Liver (tissue), 9 donors: ENCODE results near the gene EAF1. TPM values are rescaled to one million over a fixed set of nuclear protein-coding genes. Genes with fewer than 3 reads are reported as not detected.
"Not testable (repeated sequence)": the region's sequence is repeated elsewhere in the genome, so short reads cannot be mapped to it uniquely, and the experiment has no call there.

Experiments used
- DNase-seq: peaks from one replicate; pipeline ENCODE4 v3.0.0-alpha.2; 2017; ENCODE audit warnings: low spot score
- H3K27ac ChIP-seq, 2 donors: one replicate each; pipeline ENCODE4 v1.7.0; 2013; ENCODE audit warnings: inconsistent platforms in 2 of 2, low read length in 2 of 2, control low read depth in 1 of 2, low read depth in 1 of 2, mild to moderate bottlenecking in 1 of 2
- H3K27me3 ChIP-seq, 4 donors: one replicate each; pipeline versions ENCODE4 v1.6.1 to v1.7.0; 2013; ENCODE audit warnings: low read length in 3 of 4, inconsistent platforms in 1 of 4, mild to moderate bottlenecking in 1 of 4, moderate library complexity in 1 of 4; ENCODE audit not compliant: control insufficient read depth in 4 of 4, insufficient read depth in 4 of 4
- H3K36me3 ChIP-seq, 4 donors: one replicate each; pipeline versions ENCODE4 v1.6.1 to v1.7.0; 2013; ENCODE audit warnings: low read length in 3 of 4, mild to moderate bottlenecking in 3 of 4, low read depth in 1 of 4, moderate library complexity in 1 of 4; ENCODE audit not compliant: control insufficient read depth in 4 of 4, insufficient read depth in 3 of 4
- H3K4me1 ChIP-seq, 4 donors: one replicate each; pipeline versions ENCODE4 v1.6.1 to v1.7.0; 2013; ENCODE audit warnings: low read length in 3 of 4, mild to moderate bottlenecking in 3 of 4, moderate library complexity in 1 of 4; ENCODE audit not compliant: control insufficient read depth in 4 of 4, insufficient read depth in 4 of 4
- H3K4me3 ChIP-seq, 3 donors: one replicate each; pipeline versions ENCODE4 v1.6.1 to v1.7.0; 2013; ENCODE audit warnings: low read length in 3 of 3, control low read depth in 1 of 3, low read depth in 1 of 3, mild to moderate bottlenecking in 1 of 3
- H3K9ac ChIP-seq, 2 donors: one replicate each; pipeline ENCODE4 v1.7.0; 2013; ENCODE audit warnings: low read length in 2 of 2, mild to moderate bottlenecking in 2 of 2, moderate library complexity in 2 of 2, control low read depth in 1 of 2, low read depth in 1 of 2
- H3K9me3 ChIP-seq, 4 donors: one replicate each; pipeline versions ENCODE4 v1.6.1 to v1.7.0; 2013; ENCODE audit warnings: low read length in 3 of 4; ENCODE audit not compliant: control insufficient read depth in 4 of 4
- EGR1 ChIP-seq, 2 donors: IDR thresholded peaks; 2 replicates each; pipeline ENCODE4 v1.6.1; 2016 to 2018; ENCODE audit warnings: antibody characterized with exemption in 2 of 2, low read depth in 2 of 2
- FOXA1 ChIP-seq: IDR thresholded peaks from 2 replicates; pipeline ENCODE4 v1.6.1; 2016; ENCODE audit warnings: antibody characterized with exemption
- FOXA2 ChIP-seq: IDR thresholded peaks from 2 replicates; pipeline ENCODE4 v1.6.1; 2016; ENCODE audit warnings: antibody characterized with exemption
- GABPA ChIP-seq, 2 donors: IDR thresholded peaks in 1 of 2; conservative IDR thresholded peaks in 1 of 2; 2 replicates each; pipeline ENCODE4 v1.6.1; 2016; ENCODE audit warnings: antibody characterized with exemption in 2 of 2, mild to moderate bottlenecking in 1 of 2, moderate library complexity in 1 of 2
- HNF4A ChIP-seq, 2 donors: conservative IDR thresholded peaks; 2 replicates each; pipeline ENCODE4 v1.6.1; 2016; ENCODE audit warnings: antibody characterized with exemption in 2 of 2, mild to moderate bottlenecking in 2 of 2
- HNF4G ChIP-seq: IDR thresholded peaks from 2 replicates; pipeline ENCODE4 v1.6.1; 2016; ENCODE audit warnings: antibody characterized with exemption
- JUND ChIP-seq, 2 donors: IDR thresholded peaks; 2 replicates each; pipeline ENCODE4 v1.6.1; 2016; ENCODE audit warnings: antibody characterized with exemption in 2 of 2
- RAD21 ChIP-seq, 2 donors: IDR thresholded peaks; 2 replicates each; pipeline ENCODE4 v1.6.1; 2016; ENCODE audit warnings: antibody characterized with exemption in 2 of 2, mild to moderate bottlenecking in 2 of 2
- RXRA ChIP-seq, 2 donors: IDR thresholded peaks; 2 replicates each; pipeline ENCODE4 v1.6.1; 2017 to 2018; ENCODE audit warnings: antibody characterized with exemption in 2 of 2, mild to moderate bottlenecking in 1 of 2
- SP1 ChIP-seq: IDR thresholded peaks from 2 replicates; pipeline ENCODE4 v1.6.1; 2018; ENCODE audit warnings: antibody characterized with exemption, mild to moderate bottlenecking
- TAF1 ChIP-seq: conservative IDR thresholded peaks from 2 replicates; pipeline ENCODE4 v1.6.1; 2016; ENCODE audit warnings: antibody characterized with exemption, mild to moderate bottlenecking
- YY1 ChIP-seq: IDR thresholded peaks from 2 replicates; pipeline ENCODE4 v1.6.1; 2016; ENCODE audit warnings: antibody characterized with exemption, mild to moderate bottlenecking
- WGBS: extraction: QIAGEN DNeasy Blood & Tissue Kit; methylation state at CpG from one replicate; pipeline ENCODE4 v1.1.7; 2013; 5-methylcytosine and 5-hydroxymethylcytosine counted together
- polyA plus RNA-seq, 2 donors: library from polyadenylated mRNA; stranded (reverse) in 1 of 2; unstranded in 1 of 2; fragments of 200-250 nt in 1 of 2; fragments of >200 nt in 1 of 2; fragmentation: Nextera tagmentation in 1 of 2; extraction: Ambion mirVana in 1 of 2; gene quantifications; one replicate each; pipeline versions ENCODE4 v1.2.1 to v1.2.3, GENCODE V29; 2013 to 2015
- total RNA-seq, 2 donors: library from RNA; depleted of rRNA; stranded (reverse); fragments of >200 nt; gene quantifications; one replicate each; pipeline ENCODE4 v1.2.3, GENCODE V29; 2014
- TF ChIP-seq, protein P1 (sequence below): IDR thresholded peaks from 2 replicates; pipeline ENCODE4 v1.6.1; 2016; ENCODE audit warnings: antibody characterized with exemption
- TF ChIP-seq, protein P2 (sequence below): IDR thresholded peaks from 2 replicates; pipeline ENCODE4 v1.6.1; 2016; ENCODE audit warnings: antibody characterized with exemption, mild to moderate bottlenecking
- TF ChIP-seq, protein P3 (sequence below): fragments of 150-350 bp; IDR thresholded peaks from 2 replicates; pipeline ENCODE4 v1.5.1; 2017; ENCODE audit warnings: improper control_type of control experiment, low read depth, low read length; ENCODE audit not compliant: missing input control
- donor health status: healthy.
- donor health status: healthy.
- donor health status: healthy.
- donor health status: healthy.
- donor health status: healthy.

Gene EAF1
- total and polyA plus RNA-seq, 4 donors, result 4.6 to 15.0 (median 11.4) TPM

DNA sequence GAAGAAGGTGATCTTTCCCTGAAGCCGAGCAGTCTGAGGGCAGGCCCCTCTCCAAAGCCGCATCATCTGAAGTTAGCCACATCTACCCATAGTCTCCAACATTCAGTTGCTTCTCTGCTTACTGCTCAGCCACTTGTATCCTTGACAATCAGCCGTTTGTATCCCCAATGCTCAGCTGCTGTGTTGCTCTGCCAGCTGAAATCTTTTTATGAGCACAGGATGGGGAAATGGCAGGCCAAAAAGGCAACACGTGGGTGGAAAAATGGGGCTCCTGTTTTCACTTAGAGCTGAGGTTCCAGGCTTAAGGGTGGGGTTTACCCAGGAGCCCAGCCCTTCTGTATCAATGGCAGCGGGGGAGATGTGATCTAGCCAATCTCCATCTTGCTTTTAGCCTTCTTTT is 36.4 kb upstream of the EAF1 start:
- H3K9me3 ChIP-seq, result no peaks in the 10 kb centered on the region
- no peaks in the 10 kb centered on the region for H3K27me3 ChIP-seq
- no peaks in the 10 kb centered on the region for H3K36me3 ChIP-seq
- H3K4me1 ChIP-seq, result peaks cover 0 to 15% (median 10%) of the 10 kb centered on the region in 4 donors
- TF ChIP-seq RXRA (IDR thresholded peaks at IDR 0.05) (no peak), JUND (IDR thresholded peaks at IDR 0.05) (no peak), HNF4A (conservative IDR thresholded peaks at IDR 0.05) (no peak), FOXA1 (no peak), YY1 (no peak), HNF4G (no peak), RAD21 (IDR thresholded peaks at IDR 0.05) (no peak), EGR1 (IDR thresholded peaks at IDR 0.05; ENCODE audit: low read depth in 2 of 2) (no peak), SP1 (no peak), FOXA2 (no peak), GABPA (IDR thresholded peaks at IDR 0.05 in 1 of 2, conservative IDR thresholded peaks at IDR 0.05 in 1 of 2) (no peak), TAF1 (no peak)
- TF ChIP-seq, protein P1, sequence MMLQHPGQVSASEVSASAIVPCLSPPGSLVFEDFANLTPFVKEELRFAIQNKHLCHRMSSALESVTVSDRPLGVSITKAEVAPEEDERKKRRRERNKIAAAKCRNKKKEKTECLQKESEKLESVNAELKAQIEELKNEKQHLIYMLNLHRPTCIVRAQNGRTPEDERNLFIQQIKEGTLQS, result no peak
- TF ChIP-seq, protein P2, sequence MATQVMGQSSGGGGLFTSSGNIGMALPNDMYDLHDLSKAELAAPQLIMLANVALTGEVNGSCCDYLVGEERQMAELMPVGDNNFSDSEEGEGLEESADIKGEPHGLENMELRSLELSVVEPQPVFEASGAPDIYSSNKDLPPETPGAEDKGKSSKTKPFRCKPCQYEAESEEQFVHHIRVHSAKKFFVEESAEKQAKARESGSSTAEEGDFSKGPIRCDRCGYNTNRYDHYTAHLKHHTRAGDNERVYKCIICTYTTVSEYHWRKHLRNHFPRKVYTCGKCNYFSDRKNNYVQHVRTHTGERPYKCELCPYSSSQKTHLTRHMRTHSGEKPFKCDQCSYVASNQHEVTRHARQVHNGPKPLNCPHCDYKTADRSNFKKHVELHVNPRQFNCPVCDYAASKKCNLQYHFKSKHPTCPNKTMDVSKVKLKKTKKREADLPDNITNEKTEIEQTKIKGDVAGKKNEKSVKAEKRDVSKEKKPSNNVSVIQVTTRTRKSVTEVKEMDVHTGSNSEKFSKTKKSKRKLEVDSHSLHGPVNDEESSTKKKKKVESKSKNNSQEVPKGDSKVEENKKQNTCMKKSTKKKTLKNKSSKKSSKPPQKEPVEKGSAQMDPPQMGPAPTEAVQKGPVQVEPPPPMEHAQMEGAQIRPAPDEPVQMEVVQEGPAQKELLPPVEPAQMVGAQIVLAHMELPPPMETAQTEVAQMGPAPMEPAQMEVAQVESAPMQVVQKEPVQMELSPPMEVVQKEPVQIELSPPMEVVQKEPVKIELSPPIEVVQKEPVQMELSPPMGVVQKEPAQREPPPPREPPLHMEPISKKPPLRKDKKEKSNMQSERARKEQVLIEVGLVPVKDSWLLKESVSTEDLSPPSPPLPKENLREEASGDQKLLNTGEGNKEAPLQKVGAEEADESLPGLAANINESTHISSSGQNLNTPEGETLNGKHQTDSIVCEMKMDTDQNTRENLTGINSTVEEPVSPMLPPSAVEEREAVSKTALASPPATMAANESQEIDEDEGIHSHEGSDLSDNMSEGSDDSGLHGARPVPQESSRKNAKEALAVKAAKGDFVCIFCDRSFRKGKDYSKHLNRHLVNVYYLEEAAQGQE, result no peak
- TF ChIP-seq, protein P3, sequence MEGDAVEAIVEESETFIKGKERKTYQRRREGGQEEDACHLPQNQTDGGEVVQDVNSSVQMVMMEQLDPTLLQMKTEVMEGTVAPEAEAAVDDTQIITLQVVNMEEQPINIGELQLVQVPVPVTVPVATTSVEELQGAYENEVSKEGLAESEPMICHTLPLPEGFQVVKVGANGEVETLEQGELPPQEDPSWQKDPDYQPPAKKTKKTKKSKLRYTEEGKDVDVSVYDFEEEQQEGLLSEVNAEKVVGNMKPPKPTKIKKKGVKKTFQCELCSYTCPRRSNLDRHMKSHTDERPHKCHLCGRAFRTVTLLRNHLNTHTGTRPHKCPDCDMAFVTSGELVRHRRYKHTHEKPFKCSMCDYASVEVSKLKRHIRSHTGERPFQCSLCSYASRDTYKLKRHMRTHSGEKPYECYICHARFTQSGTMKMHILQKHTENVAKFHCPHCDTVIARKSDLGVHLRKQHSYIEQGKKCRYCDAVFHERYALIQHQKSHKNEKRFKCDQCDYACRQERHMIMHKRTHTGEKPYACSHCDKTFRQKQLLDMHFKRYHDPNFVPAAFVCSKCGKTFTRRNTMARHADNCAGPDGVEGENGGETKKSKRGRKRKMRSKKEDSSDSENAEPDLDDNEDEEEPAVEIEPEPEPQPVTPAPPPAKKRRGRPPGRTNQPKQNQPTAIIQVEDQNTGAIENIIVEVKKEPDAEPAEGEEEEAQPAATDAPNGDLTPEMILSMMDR, result no peak
- DNase-seq, result no peak
- H3K27ac ChIP-seq, result no peak overlapping the region
- H3K4me3 ChIP-seq, result no peak overlapping the region
- 83% methylated on average over 5 of the region's 5 CpGs for WGBS
- no peak overlapping the region for H3K9ac ChIP-seq

DNA sequence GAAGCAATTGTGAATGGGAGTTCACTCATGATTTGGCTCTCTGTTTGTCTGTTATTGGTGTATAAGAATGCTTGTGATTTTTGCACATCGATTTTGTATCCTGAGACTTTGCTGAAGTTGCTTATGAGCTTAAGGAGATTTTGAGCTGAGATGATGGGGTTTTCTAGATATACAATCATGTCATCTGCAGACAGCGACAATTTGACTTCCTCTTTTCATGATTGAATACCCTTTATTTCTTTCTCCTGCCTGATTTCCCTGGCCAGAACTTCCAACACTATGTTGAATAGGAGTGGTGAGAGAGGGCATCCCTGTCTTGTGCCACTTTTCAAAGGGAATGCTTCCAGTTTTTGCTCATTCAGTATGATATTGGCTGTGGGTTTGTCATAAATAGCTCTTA is 34.1 kb upstream of the EAF1 start:
- H3K9me3 ChIP-seq, H3K27me3 ChIP-seq, H3K27ac ChIP-seq, H3K9ac ChIP-seq, H3K36me3 ChIP-seq, H3K4me3 ChIP-seq, H3K4me1 ChIP-seq, DNase-seq: not testable (repeated sequence)
- 89% methylated on average over 2 of the region's 2 CpGs for WGBS

DNA sequence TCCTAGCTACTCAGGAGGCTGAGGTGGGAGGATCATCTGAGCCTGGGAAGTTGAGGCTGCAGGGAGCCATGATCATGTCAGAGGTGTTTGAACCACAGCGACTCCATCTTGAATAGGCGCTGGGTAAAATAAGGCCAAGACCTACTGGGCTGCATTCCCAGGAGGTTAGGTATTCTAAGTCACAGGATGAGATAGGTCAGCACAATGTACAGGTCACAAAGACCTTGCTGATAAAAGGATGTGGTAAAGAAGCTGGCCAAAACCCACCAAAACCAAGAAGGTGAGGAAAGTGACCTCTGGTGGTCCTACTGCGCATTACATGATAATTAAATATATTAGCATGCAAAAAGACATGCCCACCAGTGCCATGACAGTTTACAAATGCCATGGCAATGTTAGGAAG is 28.7 kb upstream of the EAF1 start:
- DNase-seq, H3K9ac ChIP-seq, H3K27ac ChIP-seq, H3K4me1 ChIP-seq, H3K27me3 ChIP-seq, H3K36me3 ChIP-seq, H3K9me3 ChIP-seq, H3K4me3 ChIP-seq: not testable (repeated sequence)
- 94% methylated on average over 3 of the region's 3 CpGs for WGBS
- TF ChIP-seq RAD21 (IDR thresholded peaks at IDR 0.05), result peak; percentile 18 to 49
